RWPE1 (cell line): ENCODE results near the gene ACTL8.

ENCODE experiments used
- CTCF ChIA-PET: fragments of 350-600 bp; sonication (Branson Sonifier 250); formaldehyde crosslinking; extraction: SDS; loops from one replicate; lab custom pipeline; 2021; lab: Yijun Ruan, JAX
- POLR2A ChIA-PET: fragments of 400-600 bp; formaldehyde crosslinking; extraction: SDS; loops from one replicate; lab custom pipeline; 2020; ENCODE audit warnings: antibody characterized with exemption; ENCODE audit not compliant: low non-redundant PET; lab: Yijun Ruan, JAX
- DNase-seq: peaks from one replicate; pipeline ENCODE4 v3.0.0; 2012; ENCODE audit warnings: low spot score
- H3K27ac ChIP-seq: fragments of 450-650 bp; 2 replicates; pipeline ENCODE4 v1.5.1; 2017
- CTCF ChIP-seq: fragments of 450-650 bp; conservative IDR thresholded peaks from 2 replicates; pipeline ENCODE4 v1.5.1; 2017; ENCODE audit warnings: low read depth, mild to moderate bottlenecking

The ACTL8 gene

GRCh38 chr1:17732475-17732874 is 22.7 kb upstream of the ACTL8 start:
- ChIA-PET POLR2A (no interaction called here), CTCF (no interaction called here)
- no peak for TF ChIP-seq CTCF

GRCh38 chr1:17733661-17734060 is 21.5 kb upstream of the ACTL8 start:
- POLR2A ChIA-PET, result no interaction called here
- CTCF ChIA-PET, result interaction anchor here (0.7 kb wide), 1 partner anchor 72 kb away, joined by 5 read pairs; no protein-coding TSS in a partner anchor
- no peak for TF ChIP-seq CTCF
- H3K27ac ChIP-seq, result no peak overlapping the region
- DNase-seq, result no peak

More at GRCh38 chr1:17732475-17732874, 22.7 kb upstream of the ACTL8 start:
- DNase-seq, result peak; percentile 41
- no peak overlapping the region for H3K27ac ChIP-seq

DNA sequence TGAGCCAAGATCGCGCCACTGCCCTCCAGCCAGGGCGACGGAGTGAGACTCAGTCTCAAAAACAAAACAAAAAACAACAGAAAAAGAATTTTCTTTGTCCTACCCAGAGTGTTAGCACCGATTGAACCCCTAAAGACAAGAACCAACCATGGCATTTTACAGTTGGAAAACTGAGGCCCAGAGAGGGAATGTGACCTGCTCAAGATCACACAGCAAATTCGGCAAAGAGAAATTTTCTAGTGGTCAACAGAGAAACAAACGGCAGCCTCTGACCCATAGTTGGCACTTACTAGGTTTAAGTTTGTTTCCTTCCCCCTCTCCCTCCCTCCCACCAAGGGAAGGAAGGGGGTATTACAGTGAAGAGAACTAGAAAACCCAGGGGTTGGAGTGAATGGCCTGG is 20.5 kb upstream of the ACTL8 start:
- no peak overlapping the region for H3K27ac ChIP-seq
- no peak for DNase-seq
- POLR2A ChIA-PET, result no interaction called here
- CTCF ChIA-PET, result interaction anchor here (0.6 kb wide), 1 partner anchor 633 kb away, joined by 3 read pairs; no protein-coding TSS in a partner anchor
- TF ChIP-seq CTCF, result no peak

- no peak for DNase-seq
- ChIA-PET POLR2A (no interaction called here), CTCF (no interaction called here)
- TF ChIP-seq CTCF, result no peak
- no peak overlapping the region for H3K27ac ChIP-seq
Observed at GRCh38 chr1:17735348-17735747, 19.8 kb upstream of the ACTL8 start.

DNA sequence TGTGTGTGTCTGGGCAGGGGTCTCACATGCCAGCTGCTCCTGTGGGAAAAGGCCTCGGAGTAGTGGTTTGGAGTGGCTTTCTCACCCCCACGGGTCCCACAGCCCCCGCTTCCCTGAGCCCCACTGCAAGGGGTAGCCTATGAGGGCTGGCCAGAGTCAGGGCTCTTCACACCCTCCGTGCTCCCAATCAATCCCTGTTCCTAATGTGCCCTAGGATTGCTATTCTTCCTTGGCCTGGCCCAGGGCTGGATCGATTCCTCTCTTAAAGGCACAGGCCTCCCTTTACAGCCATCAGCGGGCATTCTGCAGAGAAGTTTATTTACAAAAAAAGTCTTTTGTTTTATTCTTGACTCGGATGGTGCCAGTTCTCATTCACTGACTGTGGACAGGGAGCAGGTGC is 19.3 kb upstream of the ACTL8 start:
- no peak for TF ChIP-seq CTCF
- DNase-seq, result no peak
- ChIA-PET CTCF (interaction anchor here (0.6 kb wide), 1 partner anchor 77 kb away, joined by 3 read pairs; no protein-coding TSS in a partner anchor), POLR2A (no interaction called here)
- no peak overlapping the region for H3K27ac ChIP-seq

- TF ChIP-seq CTCF, result no peak
- no peak overlapping the region for H3K27ac ChIP-seq
- CTCF ChIA-PET, result interaction anchor here (0.5 to 0.6 kb wide), 2 partner anchors 24 to 49 kb away, joined by 3 to 4 read pairs; no protein-coding TSS in a partner anchor
- no peak for DNase-seq
- POLR2A ChIA-PET, result no interaction called here
Observed at GRCh38 chr1:17736625-17737024, 18.5 kb upstream of the ACTL8 start.
